Activated T-cell treated with anti-CD3 and anti-CD28 coated beads, Interleukin-2, amount 50 U/mL, for 72 hours (primary cell): ENCODE measurements around the gene DHRS9. TPM values are rescaled to one million over a fixed set of nuclear protein-coding genes. Genes with fewer than 3 reads are reported as not detected.
A peak's percentile ranks its signal among the peaks of the same experiment; 100 is the strongest.
"Not testable (repeated sequence)": the region's sequence is repeated elsewhere in the genome, so short reads cannot be mapped to it uniquely, and the experiment has no call there.

Experiments
- ATAC-seq, 2 donors: fragments of 150-1000 bp; cut with Tn5 transposase; replicated peaks in 1 of 2; 2 replicates each; pipeline ENCODE4 v1.10.0; 2021; ENCODE audit warnings: moderate library complexity in 2 of 2, mild to moderate bottlenecking in 1 of 2
- DNase-seq, 2 donors: peaks; one replicate each; pipeline ENCODE4 v3.0.0; 2021 to 2022; ENCODE audit warnings: mixed read lengths in 1 of 2
- H3K27ac Mint-ChIP-seq: one replicate; pipeline ENCODE4 v1.8.0; 2022; ENCODE audit warnings: mild to moderate bottlenecking, moderate library complexity, mixed read lengths
- H3K27me3 Mint-ChIP-seq: one replicate; pipeline ENCODE4 v1.8.0; 2022; ENCODE audit warnings: low read depth, mixed read lengths
- H3K36me3 Mint-ChIP-seq, 2 donors: one replicate each; pipeline ENCODE4 v1.8.0; 2022; ENCODE audit warnings: mixed read lengths in 2 of 2, mild to moderate bottlenecking in 1 of 2; ENCODE audit not compliant: insufficient read depth in 2 of 2
- H3K4me1 Mint-ChIP-seq: one replicate; pipeline ENCODE4 v1.8.0; 2022; ENCODE audit warnings: low read depth, mixed read lengths
- H3K4me3 Mint-ChIP-seq, 2 donors: one replicate each; pipeline ENCODE4 v1.8.0; 2022; ENCODE audit warnings: mild to moderate bottlenecking in 2 of 2, mixed read lengths in 2 of 2, moderate library complexity in 2 of 2
- H3K9me3 Mint-ChIP-seq, 2 donors: one replicate each; pipeline ENCODE4 v1.8.0; 2022; ENCODE audit warnings: mixed read lengths in 2 of 2
- total RNA-seq, 2 donors: library from RNA; stranded (reverse); gene quantifications; one replicate each; pipeline ENCODE4 v1.2.3, GENCODE V29; 2022

The DHRS9 gene
- total RNA-seq, 2 donors from 2014 or later, result 4.6 to 6.3 TPM

DNA sequence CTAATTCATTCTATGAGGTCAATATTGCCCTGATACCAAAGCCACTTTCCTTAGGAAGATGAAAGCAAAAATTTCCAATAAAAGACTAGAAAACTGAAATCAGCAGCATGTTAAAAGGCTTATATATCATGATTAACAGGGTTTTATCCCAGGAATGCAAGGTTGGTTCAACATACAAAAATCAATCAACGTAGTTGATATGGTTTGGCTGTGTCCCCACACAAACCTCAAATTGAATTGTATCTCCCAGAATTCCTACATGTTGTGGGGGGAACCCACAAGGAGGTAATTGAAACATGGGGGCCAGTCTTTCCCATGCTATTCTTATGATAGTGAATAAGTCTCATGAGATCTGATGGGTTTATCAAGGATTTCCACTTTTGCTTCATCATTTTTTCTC is 26.5 kb upstream of the DHRS9 start:
- Mint-ChIP-seq H3K9me3 (peaks cover 14 to 16% of the 10 kb centered on the region in 2 donors), H3K4me1 (peaks cover 8% of the 10 kb centered on the region), H3K4me3 (no peak overlapping the region), H3K27me3 (peaks cover 2% of the 10 kb centered on the region), H3K27ac (no peak overlapping the region), H3K36me3 (peaks cover 14 to 17% of the 10 kb centered on the region in 2 donors)
- no peak for DNase-seq
- no peak for ATAC-seq

DNA sequence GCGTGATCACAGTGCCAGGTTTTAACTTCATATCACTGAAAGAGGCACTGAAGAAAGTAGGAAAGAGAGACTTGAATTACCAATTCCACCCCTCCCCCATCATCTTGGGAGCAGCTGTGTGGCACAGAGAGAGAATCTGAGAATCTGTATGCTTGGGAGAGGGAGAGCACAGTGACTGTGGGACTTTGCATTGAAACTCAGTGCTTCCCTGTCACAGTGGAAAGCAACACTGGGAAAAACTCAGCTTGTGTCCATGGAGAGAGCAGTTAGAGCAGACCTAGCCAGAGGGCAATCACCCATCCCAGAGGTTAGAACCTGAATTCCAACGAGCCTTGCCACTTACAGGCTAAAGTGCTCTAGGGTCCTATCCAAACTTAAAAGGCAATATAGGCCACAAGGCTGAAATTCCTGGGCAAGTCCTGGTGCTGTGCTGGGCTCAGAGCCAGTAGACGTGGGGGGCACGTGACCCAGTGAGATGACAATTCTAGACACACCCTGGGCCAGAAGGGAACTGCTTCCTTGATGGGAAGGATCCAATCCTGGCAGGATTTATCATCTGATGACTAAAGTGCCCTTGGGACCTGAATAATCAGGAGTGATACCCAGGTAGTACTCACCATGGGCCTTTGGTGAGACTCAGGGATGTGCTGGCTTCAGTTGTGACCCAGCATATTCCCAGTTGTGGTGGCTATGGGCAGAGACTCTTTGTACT is 22.8 kb upstream of the DHRS9 start:
- H3K4me3 Mint-ChIP-seq, result no peak overlapping the region
- no peak for ATAC-seq
- H3K27ac Mint-ChIP-seq, result no peak overlapping the region
- no peaks in the 10 kb centered on the region for H3K4me1 Mint-ChIP-seq
- H3K36me3 Mint-ChIP-seq, result peaks cover 13 to 17% of the 10 kb centered on the region in 2 donors
- DNase-seq, result no peak
- H3K9me3 Mint-ChIP-seq, result peaks cover 14 to 15% of the 10 kb centered on the region in 2 donors
- H3K27me3 Mint-ChIP-seq, result peaks cover 10% of the 10 kb centered on the region

DNA sequence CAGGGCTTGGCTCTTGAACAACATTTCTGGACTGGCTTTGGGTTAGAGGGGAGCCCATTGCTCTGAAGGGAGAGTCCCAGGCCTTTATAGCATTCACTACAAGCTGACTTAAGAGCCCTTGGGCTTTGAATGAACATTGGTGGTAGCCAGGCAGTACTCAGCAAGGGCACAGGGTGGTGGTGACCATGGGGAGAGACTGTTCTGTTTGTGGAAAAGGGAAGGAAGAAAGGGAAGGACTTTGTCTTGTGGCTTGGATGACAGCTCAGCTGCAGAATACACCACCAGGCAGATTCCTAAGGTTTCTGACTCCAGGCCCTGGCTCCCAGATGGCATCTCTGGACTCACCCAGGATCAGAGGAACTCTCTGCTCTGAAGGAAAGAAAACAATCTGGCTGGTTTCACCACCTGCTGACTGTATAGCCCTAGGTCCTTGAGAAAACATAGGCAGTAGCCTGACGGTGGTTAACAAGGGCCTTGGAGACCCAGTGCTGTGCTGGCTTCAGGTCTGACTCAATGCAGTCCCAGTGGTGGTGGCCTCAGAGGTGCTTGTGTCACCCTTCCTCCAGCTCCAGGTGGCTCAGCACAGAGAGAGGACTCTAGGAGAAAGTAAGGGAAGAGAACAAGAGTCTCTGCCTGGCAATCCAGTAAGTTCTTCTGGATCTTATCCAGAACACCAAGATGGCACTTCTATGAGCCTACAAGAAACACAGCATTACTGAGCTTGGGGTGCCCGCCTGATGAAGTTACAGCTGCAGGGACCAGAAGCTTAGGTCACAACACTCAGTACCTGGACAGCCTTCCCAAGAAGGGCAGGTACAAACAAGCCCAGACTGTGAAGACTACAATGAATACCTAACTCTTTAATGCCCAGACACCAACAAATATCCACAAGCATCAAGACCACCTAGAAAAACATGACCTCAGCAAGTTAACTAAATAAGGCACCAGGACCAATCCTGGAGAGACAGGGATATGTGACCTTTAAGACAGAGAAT is 21.8 kb upstream of the DHRS9 start:
- Mint-ChIP-seq H3K36me3 (peaks cover 6 to 10% of the 10 kb centered on the region in 2 donors), H3K27ac (no peak overlapping the region), H3K4me3 (no peak overlapping the region), H3K27me3 (peaks cover 10% of the 10 kb centered on the region), H3K4me1 (no peaks in the 10 kb centered on the region), H3K9me3 (peaks cover 7 to 8% of the 10 kb centered on the region in 2 donors)
- DNase-seq, result no peak
- no peak for ATAC-seq

DNA sequence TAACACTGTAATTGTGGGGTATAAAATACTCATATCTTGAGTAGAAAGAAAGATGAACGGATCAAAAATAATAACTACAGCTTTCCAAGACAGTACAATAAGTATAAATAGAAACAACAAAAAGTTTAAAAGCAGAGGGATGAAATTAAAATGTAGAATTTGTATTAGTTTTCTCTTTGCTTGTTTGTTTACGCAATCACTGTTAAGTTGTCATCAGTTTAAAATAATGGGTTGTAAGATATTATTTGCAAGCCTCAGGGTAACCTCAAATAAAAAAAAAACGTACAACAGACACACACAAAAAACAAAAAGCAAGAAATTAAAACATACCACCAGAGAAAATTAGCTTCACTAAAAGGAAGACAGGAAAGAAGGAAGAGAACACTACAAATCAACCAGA is 20.2 kb upstream of the DHRS9 start:
- DNase-seq (no peak), ATAC-seq (no peak)
- Mint-ChIP-seq H3K4me1 (no peaks in the 10 kb centered on the region), H3K27me3 (peaks cover 10% of the 10 kb centered on the region), H3K9me3 (peaks cover 2% of the 10 kb centered on the region in 2 donors), H3K4me3 (no peak overlapping the region), H3K27ac (no peak overlapping the region), H3K36me3 (peaks cover 1 to 2% of the 10 kb centered on the region in 2 donors)

DNA sequence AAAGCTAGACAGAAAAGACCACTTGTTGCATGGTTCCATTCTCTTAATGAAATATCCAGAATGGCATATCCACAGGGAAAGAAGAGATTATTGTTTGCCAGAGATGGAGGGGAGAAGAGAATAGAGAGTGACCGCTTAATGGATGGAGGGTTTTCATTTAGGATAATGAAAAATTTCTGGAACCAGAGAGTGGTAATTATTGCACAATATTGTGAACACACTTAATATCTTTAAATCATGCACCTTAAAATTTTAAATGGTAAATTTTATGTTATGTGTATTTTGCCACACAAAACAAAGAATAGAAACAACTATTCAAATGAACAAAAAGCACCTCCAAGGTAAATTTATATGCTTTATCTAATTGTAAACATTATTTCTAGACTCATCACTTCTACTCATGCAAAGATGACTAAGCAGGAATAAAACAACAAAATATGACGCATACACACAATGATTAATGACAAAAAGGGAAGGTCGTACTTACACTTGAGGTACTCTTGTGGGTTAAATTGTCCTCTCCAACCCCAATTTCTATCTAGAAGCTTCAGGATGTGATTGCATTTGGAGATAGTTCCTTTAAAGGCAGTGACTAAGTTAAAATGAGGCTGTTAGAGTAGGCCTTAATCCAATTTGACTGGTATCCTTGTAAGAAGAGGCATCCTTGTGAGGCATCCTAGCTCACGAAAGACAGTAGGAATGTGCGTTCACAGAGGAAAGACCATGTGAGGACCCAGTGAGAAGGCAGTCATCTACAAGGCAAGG is 18.7 kb upstream of the DHRS9 start:
- ATAC-seq, result no peak
- Mint-ChIP-seq H3K36me3 (peaks cover 9 to 11% of the 10 kb centered on the region in 2 donors), H3K4me1 (no peaks in the 10 kb centered on the region), H3K4me3 (no peak overlapping the region), H3K27ac (no peak overlapping the region), H3K9me3 (peaks cover 7 to 11% of the 10 kb centered on the region in 2 donors), H3K27me3 (peaks cover 16% of the 10 kb centered on the region)
- DNase-seq, result no peak

DNA sequence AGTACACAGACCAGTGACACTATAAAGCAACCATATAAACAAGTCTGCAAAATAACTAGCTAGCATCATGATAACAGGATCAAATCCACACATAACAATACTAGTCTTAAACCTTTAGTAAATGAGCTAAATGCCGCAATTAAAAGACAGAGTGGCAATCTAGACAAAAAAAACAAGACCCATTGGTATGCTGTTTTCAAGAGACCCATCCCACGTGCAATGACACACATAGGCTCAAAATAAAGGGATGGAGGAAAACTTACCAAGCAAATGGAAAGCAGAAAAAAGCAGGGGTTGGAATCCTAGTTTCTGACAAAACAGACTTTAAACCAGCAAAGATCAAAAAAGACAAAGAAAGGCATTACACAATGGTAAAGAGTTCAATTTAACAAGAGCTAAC is 14.8 kb upstream of the DHRS9 start:
- not testable (repeated sequence) for H3K27me3 Mint-ChIP-seq, H3K4me1 Mint-ChIP-seq, H3K4me3 Mint-ChIP-seq, ATAC-seq, H3K27ac Mint-ChIP-seq, DNase-seq
- H3K9me3 Mint-ChIP-seq, result peaks cover 10 to 18% of the 10 kb centered on the region in 2 donors
- H3K36me3 Mint-ChIP-seq, result peaks cover 11 to 13% of the 10 kb centered on the region in 2 donors

DNA sequence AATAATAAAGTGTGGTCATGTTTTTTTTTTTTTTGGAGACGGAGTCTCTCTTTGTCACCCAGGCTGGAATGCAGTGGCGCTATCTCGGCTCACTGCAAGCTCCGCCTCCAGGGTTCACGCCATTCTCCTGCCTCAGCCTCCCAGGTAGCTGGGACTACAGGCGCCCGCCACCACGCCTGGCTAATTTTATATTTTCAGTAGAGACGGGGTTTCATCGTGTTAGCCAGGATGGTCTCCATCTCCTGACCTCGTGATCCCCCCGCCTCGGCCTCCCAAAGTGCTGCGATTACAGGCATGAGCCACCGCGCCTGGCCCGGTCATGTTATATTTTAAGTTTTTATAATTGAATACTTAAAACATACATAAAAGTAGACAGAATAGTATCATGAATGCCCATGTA is 5.2 kb upstream of the DHRS9 start:
- not testable (repeated sequence) for H3K9me3 Mint-ChIP-seq, H3K27me3 Mint-ChIP-seq, ATAC-seq, H3K4me1 Mint-ChIP-seq, H3K4me3 Mint-ChIP-seq, H3K36me3 Mint-ChIP-seq, H3K27ac Mint-ChIP-seq, DNase-seq

DNA sequence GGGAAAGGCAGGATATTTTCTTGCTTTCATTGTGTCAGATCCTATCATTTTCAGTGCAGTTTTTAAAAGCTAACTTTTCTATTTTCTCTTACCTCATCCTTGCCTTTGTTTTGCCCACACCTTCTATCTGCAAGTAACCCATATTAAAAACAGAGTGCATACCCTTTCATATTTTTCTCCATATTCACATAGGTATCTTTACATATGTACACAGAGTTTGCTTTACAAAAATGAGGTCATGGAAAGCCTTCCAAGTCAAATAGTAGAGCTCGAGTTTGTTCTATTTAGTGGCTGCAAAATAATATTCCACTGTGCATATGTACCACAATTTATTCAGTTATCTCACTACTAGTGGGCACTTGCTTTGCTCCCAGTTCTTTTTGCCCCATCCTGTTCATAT is 3.9 kb upstream of the DHRS9 start:
- Mint-ChIP-seq H3K36me3 (no peaks in the 10 kb centered on the region), H3K27ac (no peak overlapping the region)

DNA sequence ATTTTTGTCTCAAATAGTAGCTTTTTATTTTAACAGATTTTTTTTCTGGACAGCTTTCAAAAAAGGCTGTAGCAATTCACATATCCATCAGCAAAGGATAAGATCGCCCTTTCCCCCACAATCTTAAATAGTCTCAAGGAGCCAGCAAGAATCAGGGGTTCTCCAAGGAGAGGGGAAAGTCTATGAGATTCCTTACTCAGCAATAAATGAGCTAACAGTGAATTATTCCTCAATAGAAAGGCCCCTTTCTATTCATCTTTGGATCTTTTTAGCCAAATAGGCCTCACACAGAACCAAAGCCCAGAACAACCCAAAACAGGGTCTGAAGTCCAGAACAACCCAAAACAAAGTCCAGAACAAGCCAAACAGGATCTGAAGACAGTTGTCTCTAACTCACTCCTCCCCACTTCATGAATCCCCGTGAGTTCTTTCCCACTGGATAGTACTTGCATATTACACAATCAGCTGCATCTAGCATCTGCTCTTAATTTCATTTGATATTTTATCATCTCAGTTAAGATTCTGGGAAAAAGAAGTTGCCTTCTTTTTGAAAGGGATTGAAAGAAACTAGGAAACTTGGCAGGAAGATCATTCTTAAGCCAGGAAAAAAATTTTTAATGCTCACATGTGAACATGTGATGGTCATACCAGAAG is 3.4 kb upstream of the DHRS9 start:
- H3K9me3 Mint-ChIP-seq, result no peaks in the 10 kb centered on the region
- H3K4me1 Mint-ChIP-seq, result peaks cover 24% of the 10 kb centered on the region
- ATAC-seq (no peak), DNase-seq (no peak)
- no peak overlapping the region for H3K4me3 Mint-ChIP-seq
- no peaks in the 10 kb centered on the region for H3K36me3 Mint-ChIP-seq
- H3K27me3 Mint-ChIP-seq, result no peaks in the 10 kb centered on the region
- H3K27ac Mint-ChIP-seq, result no peak overlapping the region

More for the DNA sequence above, 3.9 kb upstream of the DHRS9 start:
- H3K27me3 Mint-ChIP-seq, result no peaks in the 10 kb centered on the region
- ATAC-seq (no peak), DNase-seq (no peak)
- H3K4me1 Mint-ChIP-seq, result peaks cover 22% of the 10 kb centered on the region
- H3K9me3 Mint-ChIP-seq, result no peaks in the 10 kb centered on the region
- no peak overlapping the region for H3K4me3 Mint-ChIP-seq

DNA sequence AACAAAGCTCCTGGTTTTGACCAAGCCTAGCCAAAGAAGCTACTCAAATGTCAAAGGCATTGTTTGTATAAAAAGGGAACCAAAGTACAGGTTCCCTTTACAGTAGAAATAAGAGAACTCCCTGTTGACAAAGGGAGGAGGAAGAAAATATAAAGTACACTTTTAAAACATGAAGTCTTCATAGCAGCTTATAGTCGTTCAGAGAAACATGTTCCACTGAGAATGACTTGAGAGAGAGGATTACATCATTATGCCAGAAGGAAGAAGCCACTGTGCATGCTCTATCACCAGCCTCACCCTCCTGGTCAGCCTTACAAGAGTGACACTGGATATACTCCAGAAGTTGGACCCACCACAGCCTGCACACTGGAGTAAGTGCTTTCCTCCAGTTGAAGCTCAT is 2.5 kb upstream of the DHRS9 start:
- DNase-seq (no peak), ATAC-seq (no peak)
- Mint-ChIP-seq H3K4me3 (no peak overlapping the region), H3K27ac (no peak overlapping the region), H3K9me3 (no peaks in the 10 kb centered on the region), H3K36me3 (no peaks in the 10 kb centered on the region), H3K27me3 (no peaks in the 10 kb centered on the region), H3K4me1 (peaks cover 31% of the 10 kb centered on the region)

DNA sequence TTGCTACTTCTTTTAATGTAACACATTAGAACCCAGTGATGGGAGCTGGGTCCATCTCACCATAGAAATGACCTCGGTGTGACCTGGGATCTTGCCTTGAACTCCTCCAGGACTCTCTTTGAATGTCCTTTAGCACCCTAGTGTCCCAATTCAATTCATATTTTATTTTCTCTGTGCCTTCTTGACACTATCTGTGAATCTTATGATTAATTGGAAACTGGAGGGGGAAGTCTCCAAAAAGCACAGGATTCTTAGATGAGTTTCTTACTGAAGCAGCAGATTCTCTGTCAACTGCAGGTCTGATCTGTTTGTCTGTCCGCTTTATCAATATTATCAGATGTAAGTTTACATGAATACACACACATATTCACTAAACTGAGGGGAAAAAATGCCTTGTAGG is 470 bp downstream of the DHRS9 start:
- H3K4me3 Mint-ChIP-seq, result peak overlapping the region; percentile 62 to 85
- peaks cover 60% of the 10 kb centered on the region for H3K4me1 Mint-ChIP-seq
- H3K27ac Mint-ChIP-seq, result peak overlapping the region; percentile 63

DNA sequence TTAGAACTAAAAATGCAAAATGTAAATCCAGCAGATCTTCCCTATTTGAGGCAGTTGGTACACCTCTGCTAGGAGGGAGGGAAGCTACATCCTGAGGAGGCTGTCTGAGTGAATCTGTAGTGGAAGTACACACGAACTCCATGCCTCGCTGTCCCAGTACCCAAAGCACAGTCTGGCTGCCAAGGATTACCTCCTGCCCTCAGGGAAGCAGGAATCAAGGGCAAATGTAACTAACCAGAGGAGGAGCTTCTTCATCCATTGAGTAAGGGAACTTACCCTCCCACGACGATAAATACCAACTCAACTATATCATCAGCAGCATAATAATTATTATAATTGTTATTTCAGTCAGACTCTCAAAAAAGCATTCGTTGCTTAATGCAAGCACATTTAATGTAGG is 2.1 kb downstream of the DHRS9 start:
- peaks cover 9 to 10% of the 10 kb centered on the region in 2 donors for H3K36me3 Mint-ChIP-seq
- no peak for ATAC-seq
- H3K4me3 Mint-ChIP-seq, result peak overlapping the region; percentile 58 to 62
- DNase-seq, result no peak
- H3K27me3 Mint-ChIP-seq, result no peaks in the 10 kb centered on the region
- H3K4me1 Mint-ChIP-seq, result peaks cover 60% of the 10 kb centered on the region
- H3K27ac Mint-ChIP-seq, result peak overlapping the region; percentile 72
- peaks cover 2 to 3% of the 10 kb centered on the region in 2 donors for H3K9me3 Mint-ChIP-seq

More for the DNA sequence above, 470 bp downstream of the DHRS9 start:
- Mint-ChIP-seq H3K36me3 (peaks cover 5 to 8% of the 10 kb centered on the region in 2 donors), H3K9me3 (peaks cover 0 to 2% of the 10 kb centered on the region in 2 donors), H3K27me3 (no peaks in the 10 kb centered on the region)
- DNase-seq (no peak), ATAC-seq (no peak)
